ENCODE measurements around the gene ITGA6.

DNA sequence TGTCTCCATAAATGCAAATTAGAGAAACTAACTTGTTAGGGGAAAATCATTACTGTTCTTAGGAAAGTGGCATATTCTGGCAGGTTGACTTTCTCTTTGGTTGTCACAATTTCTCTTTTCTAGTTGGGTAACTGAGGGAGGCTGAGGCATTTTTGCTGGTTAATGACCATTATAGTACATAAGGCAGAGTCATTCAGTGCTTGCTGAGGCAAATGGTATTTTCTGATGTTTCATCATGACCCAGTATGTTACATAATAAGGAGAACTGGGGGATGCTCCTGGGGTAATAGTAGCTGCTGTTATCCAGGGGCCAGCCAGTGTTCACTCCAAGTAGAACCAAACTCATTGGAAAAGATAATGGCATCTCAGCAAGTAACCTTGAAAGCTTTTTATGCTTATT lies 62.3 kb downstream of the ITGA6 start:
- TF ChIP-seq CTCF (IDR thresholded peaks at IDR 0.05; ENCODE audit: insufficient read depth, low read depth, low read length) (no peak), EZH2 (IDR thresholded peaks at IDR 0.05; ENCODE audit: insufficient read depth, low read length) (no peak)

All from astrocyte (in vitro differentiated cells and primary cell).